ENCODE measurements around the gene TMEM106B.

TMEM106B gene

DNA sequence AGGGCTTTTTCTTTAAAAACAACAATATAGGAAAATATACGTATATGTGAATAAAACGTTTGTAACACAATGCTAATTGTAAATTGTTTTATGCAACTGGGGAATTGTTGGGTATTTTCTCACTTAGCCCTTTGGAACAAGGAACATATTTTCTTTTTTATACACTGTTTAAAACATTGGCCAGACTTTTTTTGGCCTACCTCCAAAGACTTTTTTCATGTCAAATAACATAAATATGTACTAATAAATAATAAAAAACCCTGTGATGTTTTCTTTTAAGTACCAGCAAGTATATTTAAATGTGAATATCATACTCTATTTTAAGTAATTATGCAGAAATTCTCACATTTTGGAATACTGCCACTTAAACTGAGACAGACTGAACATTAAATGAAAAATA is 15.7 kb downstream of the TMEM106B start:
- H3K4me3 ChIP-seq (ENCODE audit: low read depth, low read length) = no peak overlapping the region

DNA sequence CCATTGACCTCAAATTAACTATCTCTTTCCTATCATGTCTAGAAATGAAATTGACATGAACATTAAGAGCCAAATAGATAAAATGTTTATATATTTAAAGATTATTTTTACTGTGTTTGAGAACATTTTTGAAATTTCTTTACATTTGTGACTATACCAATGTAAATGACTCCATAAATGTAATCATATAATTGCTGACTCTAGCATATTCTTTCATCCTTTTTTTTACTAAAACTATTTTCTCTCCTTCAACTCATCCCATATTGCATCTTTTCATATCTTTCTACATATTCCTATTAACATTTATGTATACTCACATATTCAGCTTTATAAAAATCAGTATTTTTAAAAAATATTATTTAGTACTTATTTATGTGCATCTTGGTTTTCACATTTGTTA is 16.9 kb downstream of the TMEM106B start:
- H3K4me3 ChIP-seq (ENCODE audit: low read depth, low read length) = no peak overlapping the region

DNA sequence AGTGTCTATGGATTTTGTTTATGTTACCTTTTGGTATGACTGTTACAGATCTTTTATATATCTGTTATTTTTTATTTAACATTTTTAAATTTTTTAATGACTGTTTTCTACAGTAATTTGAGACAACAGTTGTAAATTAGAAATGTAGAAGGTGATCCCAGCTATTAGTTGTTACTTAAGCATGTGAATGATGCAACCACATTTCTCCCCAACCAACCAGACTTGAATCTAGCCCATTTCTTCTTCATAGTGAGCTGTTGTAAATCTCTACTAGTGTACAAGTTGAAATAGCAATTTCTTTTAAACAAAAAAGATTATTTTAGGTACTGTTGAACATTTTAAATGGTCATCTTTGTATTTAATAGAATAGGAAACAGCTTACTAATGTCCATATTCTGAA is 18.0 kb downstream of the TMEM106B start:
- H3K4me3 ChIP-seq (ENCODE audit: low read depth, low read length) = no peak overlapping the region

DNA sequence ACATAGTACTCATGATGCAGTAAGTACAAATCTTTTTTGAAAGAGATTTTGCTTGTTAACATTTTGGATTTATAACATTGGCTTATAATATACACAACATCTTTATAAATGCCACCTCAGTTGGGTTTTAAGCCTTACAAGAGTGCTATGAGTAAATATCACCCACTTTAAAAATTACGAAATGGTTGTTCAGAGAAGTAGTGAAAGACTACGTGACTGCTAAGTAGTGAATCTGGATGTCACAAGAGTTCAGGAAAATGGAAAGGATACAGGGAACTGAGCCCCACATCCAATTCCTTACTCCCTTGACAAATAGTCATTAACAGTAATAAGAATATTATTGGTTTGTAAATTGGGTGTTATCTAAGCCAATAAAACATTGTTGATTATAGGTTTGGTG is 20.0 kb downstream of the TMEM106B start:
- no peak overlapping the region for H3K4me3 ChIP-seq (ENCODE audit: low read depth, low read length)

DNA sequence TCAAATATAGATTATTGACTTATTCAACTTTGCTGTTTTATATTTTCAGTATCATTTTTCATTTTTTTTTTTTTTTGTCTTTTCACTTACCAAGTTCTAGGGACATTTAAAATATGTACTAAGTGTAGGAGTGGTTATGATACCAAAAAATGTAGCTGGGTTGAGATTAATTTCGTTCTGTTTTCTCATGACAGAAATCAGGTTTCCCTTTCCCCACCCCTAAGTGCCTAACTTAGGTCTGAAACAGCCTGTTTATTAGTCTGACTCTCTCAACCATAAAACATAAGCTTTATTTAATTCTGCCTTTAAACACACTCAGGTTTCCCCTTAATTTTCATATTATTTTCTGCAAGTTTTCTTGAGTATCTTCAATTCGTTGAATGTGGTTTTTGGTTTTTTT is 22.1 kb downstream of the TMEM106B start:
- no peak overlapping the region for H3K4me3 ChIP-seq (ENCODE audit: low read depth, low read length)

DNA sequence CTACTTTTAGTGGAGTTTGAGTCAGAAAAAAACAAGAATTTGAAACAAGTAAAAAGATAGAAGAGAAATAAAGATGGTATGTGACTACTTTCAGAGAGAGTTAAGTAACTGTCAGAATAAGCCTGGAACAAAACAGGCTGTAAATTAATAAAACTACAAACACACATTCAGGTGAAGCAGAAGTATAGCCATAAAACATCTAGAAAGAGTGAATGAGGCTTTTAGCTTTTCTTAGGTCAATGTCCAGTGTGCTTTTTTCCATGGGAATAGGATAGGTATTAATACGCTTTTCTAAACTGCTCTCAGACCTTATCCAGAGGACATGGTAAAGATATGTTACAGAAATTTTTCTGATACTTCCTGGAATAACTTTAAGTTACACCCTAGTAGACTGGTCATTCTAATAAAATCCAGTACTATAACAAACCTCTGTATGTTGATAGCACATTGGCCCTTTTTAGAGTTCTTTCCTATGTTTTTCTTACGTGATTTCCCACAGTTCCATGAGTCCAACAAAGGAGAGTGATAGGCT is 23.3 kb downstream of the TMEM106B start:
- H3K4me3 ChIP-seq (ENCODE audit: low read depth, low read length) = no peak overlapping the region

DNA sequence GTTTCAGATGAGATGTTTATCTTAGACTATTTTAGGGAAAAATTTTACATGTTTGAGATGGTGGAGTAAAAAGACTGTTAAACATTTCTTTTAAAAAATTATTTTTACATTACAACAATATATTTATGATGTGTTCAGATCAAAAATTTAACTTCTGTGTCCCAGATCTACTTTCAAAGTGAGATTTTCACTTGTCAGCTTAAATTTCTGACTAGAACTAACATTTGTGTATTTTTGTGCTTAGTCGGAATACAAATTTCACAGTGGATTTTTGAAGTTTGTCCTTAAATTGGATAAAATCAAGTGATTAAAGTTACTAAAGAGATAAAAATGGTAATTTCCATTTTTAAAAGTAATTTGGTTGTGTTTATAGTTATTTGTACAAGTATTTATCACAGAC is 24.9 kb downstream of the TMEM106B start:
- no peak overlapping the region for H3K4me3 ChIP-seq (ENCODE audit: low read depth, low read length)

DNA sequence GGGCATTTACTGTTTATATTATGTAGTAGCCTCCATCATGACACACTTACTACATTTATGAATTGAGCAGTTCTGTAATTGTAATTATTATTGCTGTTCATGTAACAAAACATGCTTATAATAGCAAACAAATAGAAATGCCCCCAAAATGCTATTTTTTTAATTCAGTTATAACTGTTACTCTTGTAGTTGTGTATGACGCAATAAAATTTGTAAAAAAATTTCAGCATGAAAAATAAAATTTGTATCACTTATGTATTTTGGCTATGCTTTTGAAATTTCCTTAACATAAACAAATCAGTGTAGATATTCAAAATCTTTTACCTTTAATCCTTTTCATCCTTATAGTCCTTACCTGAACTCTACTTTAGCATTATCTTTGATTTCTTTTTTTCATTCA is 25.9 kb downstream of the TMEM106B start:
- no peak overlapping the region for H3K4me3 ChIP-seq (ENCODE audit: low read depth, low read length)

DNA sequence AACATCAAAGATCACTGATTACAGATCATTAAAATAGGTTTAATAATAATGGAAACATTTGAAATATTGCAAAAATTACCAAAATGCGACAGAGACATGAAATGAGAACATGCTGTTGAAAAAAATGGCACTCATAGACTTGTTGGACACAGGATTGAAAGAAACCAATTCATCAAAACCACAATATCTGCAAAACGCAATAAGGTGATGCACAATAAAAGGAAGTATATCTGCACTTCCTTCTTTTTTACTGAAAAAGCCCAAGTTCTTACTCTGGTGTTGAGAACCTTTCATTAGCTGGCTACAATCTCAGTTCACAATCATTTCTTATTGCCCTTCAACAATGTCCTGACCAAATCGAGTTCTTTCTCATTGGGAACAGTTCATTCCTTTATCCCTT is 28.7 kb downstream of the TMEM106B start:
- no peak overlapping the region for H3K4me3 ChIP-seq (ENCODE audit: low read depth, low read length)

DNA sequence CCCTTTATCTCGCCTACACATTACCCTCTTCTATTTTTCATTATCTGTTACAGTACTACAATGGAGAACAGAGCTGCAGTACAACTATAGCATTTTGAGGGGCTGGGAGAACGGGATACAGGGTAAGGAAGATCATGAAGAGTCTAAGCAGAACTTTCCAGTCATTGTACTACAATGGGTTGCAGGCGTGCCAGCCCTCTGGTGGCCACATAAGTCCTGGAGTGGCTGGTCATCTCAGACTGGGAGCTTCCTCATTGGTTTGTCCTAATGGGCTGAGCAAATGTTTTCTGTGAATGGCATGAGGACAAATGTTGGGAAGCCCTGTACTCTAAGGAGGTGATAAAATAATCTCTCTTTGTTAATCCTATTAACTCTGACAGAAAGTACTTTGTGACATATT is 33.0 kb downstream of the TMEM106B start:
- H3K4me3 ChIP-seq (ENCODE audit: low read depth, low read length) = no peak overlapping the region

DNA sequence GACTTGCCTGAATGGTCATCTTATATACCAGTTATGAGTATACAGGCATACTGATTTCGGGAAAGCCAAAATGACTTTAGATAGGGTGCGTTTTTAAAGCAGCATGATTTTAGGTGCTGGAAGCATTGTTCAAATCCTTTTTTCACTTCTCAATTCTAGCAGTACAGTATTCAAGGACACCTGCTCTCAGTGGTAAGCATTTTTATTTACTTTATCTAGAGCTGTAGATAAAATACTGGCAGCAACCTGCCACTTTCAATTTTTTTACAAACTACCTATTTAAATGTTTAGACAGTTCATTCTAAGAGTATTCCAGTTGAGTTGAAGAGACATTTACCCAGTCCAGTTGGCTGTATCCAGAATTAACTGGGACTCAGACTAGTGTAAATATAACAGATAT is 33.6 kb downstream of the TMEM106B start:
- no peak overlapping the region for H3K4me3 ChIP-seq (ENCODE audit: low read depth, low read length)

DNA sequence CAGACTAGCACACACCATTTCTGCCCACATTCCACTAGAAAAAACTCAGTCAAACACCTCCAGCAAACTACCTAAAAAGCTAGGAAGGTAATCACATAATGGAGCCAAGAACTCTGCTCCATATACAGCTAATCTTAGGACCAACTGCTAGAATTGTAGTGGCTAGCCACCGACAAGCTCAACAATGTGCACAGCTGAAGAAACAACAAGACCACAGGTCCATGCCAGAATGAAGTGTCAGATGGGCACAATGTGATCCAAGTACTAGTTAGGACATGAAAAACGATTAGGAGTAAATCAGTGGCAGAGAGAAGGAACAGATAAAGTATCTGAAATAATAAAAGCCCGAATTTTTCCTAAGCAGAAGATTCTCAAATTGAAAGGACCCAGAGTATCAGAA is 38.6 kb downstream of the TMEM106B start:
- H3K4me3 ChIP-seq (ENCODE audit: low read depth, low read length) = no peak overlapping the region

DNA sequence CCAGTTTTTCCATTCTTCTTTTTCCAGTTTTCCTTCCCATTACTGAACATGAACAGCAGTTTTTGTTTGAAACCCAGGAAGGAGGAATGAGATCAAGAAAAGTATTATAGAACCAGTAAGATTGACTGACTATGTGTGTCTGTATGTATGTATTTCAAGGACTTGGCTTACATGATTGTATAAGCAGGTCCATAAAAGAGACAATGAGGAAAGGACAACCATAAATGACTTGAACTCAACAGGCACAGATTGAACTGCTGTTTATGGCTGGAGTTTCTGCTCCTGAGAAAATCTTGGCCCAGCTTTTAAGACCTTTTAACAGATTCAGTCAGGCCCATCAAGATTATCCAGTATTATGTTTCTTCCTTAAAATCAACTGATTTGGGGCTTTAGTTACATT is 39.1 kb downstream of the TMEM106B start:
- H3K4me3 ChIP-seq (ENCODE audit: low read depth, low read length) = no peak overlapping the region

DNA sequence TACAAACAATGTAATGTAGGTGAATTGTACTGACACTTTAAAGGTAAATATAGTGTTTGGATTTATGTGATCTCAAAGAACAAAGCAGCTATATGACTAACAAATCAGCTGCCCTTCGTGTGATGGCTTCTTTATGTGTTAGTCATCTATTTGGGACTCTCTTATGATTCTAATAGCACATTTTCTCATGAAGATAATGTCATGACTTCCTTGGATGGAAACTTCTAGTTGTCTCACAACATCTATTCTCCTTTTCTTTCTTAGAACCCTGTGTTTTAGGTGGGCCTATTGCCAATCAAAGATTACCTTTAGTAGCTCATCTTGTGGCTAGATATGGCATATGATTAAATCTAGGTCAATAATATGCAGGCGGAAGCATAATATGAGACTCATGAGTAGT is 45.0 kb downstream of the TMEM106B start:
- no peak overlapping the region for H3K4me3 ChIP-seq (ENCODE audit: low read depth, low read length)

DNA sequence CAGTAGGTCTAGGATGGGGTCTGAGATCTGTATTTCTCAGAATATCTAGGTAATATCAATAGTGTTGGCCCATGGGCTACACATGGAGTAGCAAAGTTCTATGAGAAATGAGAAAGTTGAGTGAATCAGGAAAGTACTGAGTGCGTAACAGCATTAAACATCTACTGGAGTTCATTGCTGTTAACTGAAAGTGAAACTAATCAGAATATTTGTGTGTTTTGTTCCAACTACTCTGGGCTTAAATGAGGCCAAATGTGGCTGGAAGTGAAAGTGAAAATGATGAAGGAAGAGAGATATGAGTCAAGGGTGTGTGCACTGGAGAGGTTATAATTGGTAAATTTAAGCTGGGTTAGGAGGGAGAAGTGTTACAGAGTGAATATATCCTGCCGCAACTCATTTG is 46.5 kb downstream of the TMEM106B start:
- H3K4me3 ChIP-seq (ENCODE audit: low read depth, low read length) = no peak overlapping the region

DNA sequence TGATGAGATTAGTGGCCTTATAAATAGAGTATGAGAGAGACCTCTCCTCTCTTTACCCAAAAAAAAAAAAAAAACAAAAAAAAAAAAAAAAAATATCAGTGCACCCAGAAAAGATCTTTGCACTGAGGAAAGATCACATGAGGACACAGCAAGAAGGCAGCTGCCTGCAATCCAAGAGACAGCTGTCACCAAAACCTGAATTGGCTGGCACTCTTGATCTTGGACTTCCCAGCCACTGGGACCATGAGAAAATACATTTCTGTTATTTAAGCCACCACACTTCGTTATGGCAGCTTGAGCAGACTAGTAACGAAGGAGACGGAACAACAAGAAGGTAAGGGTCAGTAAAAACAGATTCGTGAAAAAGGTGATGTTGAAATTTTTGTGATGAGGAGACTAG is 47.0 kb downstream of the TMEM106B start:
- H3K4me3 ChIP-seq (ENCODE audit: low read depth, low read length) = no peak overlapping the region

DNA sequence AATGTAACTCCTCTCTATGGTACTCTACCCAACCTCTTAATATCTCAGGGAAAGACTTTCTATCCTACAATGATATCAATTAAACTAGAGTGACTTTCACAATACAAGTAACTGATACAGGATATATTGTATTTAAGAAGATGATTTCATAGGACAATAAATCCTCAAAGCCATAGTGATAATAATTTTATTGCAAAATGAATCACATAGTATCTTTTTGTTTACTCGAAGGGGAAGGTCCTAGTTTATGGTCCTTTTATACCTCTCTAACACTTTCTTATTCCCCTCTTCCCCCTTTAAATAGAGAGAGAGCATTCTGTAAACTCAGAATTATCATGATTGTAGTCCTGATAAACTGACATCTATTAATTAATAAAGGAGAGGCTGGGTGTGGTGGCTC is 56.4 kb downstream of the TMEM106B start:
- no peak overlapping the region for H3K4me3 ChIP-seq (ENCODE audit: low read depth, low read length)

DNA sequence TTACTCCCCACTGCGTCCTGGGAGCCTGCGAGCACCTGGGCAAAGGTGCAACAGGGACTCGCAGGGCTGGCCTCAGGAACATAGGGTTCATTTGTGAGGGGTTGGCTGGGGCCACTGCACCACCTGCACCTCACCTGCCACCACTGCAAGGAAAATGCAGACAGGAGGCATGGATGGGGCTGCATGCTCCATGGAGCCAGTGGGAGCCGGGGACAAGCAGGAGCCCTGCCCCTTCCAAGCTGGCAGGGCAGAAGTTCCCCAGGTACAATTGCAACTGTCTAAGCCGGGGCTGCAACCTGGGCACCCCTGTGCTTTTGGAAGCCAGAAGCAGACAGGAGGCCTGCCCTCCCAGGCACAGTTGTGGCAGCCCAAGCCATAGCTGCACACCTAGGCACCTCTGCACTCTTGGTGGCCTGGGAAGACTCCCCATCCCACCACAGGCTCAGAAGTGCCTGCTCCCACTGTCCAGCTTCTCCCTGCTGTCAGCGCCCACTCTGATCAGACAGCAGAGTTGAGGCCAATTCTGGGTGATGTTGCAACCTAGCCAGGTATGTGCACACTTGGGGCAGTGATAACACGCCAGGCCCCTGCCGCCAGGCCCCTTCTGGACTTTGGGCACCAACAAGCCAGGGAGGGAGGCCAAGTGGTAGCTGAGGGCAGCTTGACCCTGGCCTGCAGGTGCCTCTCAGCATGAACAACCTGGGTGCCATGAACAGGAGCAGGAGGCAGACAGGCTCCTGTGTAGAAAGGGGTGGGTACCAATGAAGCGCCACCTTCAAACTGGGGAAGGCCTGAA is 58.2 kb downstream of the TMEM106B start:
- no peak overlapping the region for H3K4me3 ChIP-seq (ENCODE audit: low read depth, low read length)

DNA sequence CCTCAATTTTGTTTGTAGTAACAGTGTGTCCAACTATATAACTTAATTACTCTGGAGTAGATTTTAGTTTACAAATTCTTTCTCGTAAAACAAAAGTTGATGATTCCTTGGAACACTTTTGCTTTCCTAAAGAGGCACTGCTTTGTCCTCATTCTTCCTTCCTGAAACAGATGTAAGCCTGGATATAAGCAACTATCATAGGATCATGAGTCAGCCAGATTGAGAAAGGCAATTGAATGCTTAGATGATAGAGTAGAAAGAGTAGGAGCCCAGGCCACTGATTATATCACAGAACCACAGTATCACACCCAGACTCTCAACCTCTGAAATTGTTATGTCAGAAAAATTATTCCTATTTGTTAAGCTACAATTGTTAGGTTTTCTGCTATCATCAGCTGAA is 69.9 kb downstream of the TMEM106B start:
- H3K4me3 ChIP-seq (ENCODE audit: low read depth, low read length) = no peak overlapping the region

DNA sequence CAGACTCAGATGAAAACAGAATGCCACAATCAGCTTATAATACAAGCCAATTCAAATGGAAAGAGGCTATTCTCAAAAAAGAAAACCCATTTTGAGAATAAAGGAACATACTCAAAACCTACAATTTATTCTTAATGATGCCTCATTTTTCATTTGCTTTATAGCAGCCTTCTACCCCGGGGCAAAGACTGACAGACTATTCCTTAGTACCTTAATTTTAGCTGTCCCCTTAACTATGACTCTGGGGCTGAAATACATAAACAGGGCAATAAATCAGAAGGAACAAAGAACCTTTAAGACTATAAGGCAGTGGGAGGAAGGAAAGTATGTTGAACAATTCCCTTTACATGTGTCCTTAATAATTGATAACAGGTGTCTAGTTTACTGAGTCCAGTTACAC is 76.8 kb downstream of the TMEM106B start:
- H3K4me3 ChIP-seq (ENCODE audit: low read depth, low read length) = no peak overlapping the region

DNA sequence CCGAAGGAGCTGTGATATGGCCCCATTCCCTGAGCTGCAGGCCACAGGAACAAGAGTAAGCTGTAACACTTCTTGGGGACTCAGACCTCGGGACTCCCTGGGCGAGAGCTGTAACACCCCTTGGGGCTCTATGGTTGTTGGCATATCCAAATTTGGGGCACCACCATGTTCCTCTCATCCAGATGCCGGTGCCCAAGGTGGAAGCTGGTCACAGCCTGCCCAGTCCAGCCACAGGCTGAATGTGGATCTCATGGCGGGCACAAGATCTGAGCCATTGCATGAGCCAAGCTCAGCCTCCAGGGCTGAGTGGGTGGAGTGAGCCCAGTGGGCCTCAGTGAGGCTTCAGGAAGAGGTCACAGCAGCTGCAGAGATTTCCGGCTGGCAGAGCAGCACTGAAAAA is 78.9 kb downstream of the TMEM106B start:
- H3K4me3 ChIP-seq (ENCODE audit: low read depth, low read length) = no peak overlapping the region

DNA sequence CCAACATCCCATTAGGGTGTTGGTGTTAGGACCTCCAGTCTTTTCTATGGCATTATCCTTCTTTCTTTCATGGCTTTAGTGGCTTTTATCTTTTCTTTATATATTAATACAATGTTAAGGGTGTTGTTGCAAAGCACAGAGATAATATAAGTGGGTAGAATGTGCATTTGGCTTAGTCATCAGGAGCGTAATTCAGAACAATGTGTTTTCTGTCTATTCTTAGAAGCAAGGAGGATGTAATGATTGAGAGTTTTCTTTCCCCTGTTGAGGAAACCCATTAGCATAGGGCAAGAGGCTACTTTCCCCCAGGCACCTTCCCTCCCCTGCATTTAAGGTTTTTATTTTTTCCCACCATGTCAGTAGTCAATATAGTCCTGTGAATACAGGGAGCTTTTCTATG is 79.7 kb downstream of the TMEM106B start:
- H3K4me3 ChIP-seq (ENCODE audit: low read depth, low read length) = no peak overlapping the region

DNA sequence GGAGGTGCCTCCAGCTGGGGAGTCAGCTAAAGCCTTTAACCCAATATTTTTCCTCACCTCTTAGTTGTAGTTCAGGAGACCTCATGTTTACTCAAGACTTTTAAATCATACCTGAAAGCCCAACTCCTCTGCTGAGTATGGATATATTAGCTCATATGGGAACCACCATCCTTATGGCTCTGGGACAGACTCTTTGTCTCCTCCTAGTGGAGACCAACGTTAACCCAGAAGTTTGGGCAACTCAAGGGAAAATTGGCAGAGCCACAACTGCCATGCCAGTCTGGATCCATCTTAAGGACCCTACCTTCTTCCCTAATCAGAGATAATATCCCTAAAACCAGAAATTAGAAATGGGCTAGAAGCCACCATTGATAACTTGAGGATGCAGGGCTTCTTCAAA is 80.8 kb downstream of the TMEM106B start:
- H3K4me3 ChIP-seq (ENCODE audit: low read depth, low read length) = no peak overlapping the region
